Measurements from ENCODE around the gene CRABP1.

CRABP1 gene

DNA sequence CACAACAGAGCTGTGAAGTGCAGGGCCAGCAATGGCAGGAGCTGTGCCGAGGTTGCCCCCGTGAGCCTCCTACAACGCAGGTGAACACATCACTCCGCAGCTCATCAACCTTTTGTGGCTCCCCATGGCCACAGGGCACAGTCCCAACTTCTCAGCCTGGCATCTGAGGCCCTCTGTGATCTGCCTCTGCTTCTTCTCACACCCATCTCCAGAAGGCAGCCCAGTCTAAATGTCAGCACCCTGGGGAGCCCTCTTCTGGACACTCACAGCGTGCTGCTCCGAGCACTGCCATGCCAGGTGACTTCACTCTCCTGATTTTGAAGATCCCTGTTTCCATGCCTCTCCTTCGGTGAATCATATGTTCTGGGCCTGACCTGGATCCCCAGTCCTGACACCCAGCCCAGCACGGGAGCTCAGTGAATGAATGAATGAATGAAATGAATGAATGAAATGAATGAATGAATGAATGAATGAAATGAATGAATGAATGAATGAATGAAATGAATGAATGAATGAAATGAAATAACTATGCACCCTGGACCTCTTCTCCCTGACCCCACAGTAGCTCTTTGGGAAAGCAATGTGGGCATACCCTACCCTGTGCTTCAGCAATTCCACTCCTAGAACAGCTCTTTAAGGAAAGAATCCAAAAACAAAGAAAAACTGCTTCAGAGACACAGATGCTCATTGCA is 22.9 kb upstream of the CRABP1 start:
- DNase-seq, result no peak

DNA sequence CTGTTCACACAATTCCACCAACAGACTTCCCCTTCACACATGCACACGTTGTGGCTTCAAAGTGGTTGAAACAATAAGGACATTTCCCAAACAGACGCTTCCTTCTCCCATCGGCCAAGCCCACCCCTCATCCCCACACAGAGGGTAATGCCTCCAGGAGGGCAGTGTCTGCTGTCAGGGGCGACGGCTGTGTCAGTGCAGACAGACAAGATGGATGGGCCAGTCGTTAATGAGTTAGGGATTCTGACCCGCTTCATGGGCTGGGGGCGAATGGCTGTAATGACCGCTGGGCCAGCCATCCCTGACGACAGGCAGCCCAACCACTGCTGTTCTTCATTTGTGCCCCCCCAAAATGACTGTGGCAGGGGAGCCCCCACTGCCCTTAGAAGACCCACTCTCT is 20.6 kb upstream of the CRABP1 start:
- no peak for DNase-seq

DNA sequence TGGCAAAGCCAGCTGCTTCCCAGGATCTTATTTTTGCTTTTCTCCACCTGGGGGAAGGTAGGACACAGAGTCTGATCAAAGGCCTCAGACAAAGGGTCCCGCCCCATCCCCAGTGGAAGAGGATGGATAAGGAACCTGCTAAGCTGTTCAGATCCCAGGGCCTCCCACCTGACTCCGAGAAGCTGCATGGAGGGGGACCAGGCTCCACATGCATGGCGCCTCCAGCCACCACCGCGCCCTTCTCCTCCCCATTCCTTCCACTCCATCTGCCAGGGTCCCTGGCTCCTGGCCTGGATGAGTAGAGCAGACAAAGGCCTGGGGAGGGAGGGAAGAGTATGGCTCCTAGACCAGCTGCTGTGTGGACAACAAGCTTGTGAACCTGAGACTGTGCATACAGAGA is 20.0 kb upstream of the CRABP1 start:
- DNase-seq, result no peak

DNA sequence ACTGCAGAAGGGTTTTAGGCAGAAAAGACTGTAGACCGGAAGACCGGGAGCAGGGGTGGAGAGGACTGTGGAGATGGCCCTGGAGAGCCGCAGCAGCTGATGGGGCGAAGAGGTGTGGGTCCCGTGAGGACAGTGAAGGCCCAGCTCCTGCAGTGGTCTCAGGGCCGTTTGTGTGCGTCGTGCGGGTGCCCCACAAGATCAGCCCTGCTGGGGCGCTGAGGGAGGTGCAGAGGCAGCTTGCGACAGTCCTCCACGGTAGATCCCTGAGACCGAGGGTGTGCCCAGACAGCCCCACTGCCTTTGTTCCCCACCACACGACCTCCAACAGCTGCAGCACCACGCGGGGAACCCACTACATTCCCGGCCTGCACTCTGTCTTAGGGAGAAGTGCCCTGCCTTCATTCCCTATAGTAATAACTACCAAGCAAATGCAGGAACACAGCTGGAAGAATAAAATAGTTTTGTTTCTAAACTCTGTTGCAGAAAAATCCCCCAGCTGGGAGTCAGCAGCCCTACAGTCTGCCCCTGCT is 19.0 kb upstream of the CRABP1 start:
- DNase-seq, result no peak

DNA sequence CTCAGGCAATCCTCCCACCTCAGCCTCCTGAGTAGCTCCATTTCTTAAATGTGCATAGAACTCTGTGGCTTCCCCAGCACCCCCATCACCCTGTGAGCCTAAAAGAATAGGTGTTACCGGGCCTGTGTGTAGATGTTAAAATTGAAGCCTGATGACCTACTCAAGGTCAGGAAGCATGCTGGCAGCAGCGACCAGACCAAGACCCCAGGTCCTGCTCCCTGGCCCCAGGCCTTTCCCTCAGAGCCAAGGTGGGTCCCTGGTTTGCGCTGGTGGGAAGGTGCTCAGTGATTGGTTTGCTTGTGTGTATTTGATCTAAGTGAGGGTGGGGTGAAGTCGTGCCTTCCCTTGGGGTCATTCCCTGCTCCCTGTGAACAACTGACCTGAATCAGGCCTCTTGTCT is 18.4 kb upstream of the CRABP1 start:
- DNase-seq, result no peak

DNA sequence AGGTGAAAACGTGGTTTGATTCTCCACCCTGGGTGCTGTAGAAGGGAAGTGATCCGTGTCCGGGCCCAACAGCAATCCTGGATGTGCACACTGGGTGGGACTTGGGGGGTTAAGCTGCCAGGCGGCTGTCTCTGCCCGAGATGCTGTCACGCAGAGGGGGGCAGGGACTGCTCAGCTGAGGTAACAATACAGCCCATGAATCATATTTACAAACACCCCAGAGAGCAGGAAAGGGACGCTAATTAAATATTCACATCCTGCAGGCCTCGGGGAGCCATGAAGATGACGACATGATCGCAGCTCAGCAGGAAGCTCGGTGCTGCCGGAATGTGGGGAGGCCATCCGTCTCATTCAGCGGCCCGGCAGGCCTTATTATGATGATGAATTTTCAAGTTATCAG is 17.9 kb upstream of the CRABP1 start:
- peak; percentile 91 for DNase-seq

DNA sequence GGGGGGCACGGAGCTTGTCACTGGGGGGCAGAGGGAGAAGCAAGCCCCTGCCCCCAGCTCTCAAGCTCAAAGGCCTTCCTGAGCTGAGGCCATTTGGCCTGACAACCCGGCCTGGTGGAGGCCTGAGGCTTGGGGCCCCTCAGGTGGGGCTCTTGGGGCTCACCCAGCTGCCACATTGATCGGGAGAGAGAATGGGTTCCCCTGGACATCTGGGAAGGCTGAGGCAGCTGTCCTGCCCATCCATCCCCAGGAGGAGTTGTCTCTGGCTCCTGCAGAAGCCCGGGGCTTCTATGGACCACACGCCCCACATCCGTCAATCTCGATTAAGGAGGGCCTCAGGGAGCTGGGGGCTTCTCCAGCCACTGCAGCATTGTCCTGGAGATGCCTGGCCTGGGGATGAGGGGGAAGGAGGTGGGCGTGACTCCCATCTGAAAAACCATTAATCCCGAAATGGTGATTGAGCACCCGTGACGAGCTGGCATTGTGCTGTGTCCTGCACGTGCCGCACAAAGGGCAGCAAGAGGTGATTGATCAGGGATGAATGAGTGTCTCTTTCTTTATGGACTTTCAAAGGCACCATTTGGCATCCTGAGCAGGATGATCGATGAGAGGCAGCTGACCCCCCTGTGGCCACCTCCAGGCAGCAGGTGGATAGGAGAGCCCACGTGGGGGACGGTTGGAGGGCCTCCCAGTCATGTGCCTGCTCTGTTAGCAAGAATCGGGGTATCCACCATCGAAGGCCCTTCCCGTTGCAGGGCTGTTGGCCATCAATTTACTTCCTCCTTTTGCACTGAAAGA is 17.2 kb upstream of the CRABP1 start:
- DNase-seq, result no peak

DNA sequence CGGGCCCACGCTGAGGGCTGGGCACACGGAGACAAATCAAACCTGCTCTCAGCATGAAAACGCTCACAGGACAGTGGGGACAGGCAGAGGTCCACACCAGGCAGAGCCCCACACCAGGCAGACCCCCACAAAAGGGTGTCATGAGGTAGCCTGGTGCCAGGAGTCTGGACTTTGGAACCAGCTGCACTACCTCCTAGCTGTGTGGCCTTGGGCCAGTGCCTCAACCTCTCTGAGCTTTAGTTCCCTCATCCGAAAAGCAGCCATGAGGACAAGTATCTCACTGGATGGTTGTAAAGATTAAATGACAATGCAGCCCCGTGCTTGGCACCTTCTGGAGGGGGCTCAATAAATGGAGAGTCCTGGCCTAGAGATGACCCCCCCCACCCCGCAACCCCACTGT is 16.5 kb upstream of the CRABP1 start:
- no peak for DNase-seq

DNA sequence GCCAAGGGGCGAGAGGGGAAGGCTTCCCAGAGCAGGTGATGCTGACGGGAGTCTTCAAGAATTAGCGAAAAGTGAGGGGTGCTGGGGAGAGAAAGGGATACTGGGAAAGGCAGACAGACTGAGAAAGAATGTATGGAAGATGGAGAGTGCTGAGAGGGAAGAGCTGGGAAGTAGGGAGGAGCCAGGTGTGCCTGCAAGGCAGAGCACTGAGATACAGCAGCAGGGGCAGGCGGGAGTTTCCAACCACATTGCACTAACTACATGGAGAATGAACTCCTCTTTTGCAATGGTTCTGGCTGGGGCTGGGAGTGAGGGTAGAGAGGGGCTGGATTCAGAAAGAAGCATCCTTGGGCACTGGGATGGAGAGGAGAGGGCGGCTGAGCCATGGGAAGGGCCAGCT is 16.0 kb upstream of the CRABP1 start:
- no peak for DNase-seq

DNA sequence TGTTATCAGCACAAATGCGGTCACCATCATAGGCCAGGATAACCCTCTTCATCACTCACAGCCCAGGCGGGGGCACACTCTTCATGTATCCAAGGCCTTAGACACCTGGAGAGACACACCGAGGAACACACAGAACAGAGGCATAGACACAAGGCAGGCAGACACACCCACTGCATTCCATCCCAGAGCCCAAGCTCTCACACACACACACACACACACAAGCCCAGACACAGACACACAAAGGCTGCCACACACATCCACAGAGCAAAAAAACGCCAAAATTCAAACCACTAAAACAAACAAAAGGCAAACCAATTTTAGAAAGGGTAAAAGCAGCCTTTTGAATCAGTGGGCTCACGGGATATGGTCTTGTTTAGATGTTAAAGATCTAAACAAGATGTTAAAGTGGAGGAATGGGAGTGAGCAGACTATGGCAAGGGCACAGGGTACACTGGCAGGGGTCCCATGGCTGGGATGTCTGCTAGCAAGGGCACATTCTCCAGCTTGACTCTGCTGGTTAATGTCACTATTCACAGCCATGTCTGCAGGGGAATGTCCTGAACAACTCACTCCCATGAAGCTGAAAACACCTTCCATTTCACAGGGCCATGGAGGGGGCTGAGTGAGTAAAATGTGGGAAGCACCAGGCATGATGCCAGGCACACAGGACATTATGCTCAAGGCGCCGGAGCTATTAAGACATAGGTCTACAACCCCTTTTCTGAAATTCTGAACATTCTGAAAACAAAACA is 14.9 kb upstream of the CRABP1 start:
- DNase-seq, result peak; percentile 60

DNA sequence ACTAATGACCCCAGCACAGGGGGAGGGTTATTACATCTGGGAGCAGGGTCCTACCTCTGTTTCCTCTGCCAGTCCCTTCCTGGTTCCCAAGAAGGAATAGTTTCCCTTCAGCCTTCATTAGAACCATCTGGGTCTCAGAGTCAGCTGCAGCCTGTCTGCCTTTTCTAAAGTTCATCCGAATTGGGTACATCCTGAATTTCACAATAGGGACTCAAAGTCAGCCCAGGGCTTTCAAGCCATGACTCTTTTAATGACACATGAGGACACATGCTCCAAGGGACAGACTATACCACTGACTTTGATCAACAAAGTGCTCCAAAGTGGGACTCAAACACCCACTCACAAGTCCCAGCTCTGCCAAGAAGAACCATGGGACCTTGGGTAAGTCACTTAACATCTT is 12.7 kb upstream of the CRABP1 start:
- no peak for DNase-seq

DNA sequence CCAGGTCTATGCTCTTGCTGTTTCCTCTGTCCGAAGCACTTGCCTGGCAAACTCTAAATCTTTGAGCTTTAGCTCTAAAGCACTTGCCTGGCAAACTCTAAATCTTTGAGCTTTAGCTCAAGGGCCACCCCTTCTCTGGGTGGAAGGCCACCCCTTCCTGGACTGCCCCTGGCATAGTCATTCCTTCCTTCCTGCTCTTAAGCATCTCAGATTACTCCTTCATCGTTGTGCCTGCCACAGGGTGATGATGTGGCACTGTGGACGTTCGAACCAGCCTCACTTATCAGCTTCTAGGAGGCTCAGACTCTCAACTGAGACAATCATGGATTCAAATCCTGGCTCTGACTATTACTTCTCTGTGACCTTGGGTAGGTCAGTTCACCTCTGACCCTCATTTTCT is 10.5 kb upstream of the CRABP1 start:
- no peak for DNase-seq

DNA sequence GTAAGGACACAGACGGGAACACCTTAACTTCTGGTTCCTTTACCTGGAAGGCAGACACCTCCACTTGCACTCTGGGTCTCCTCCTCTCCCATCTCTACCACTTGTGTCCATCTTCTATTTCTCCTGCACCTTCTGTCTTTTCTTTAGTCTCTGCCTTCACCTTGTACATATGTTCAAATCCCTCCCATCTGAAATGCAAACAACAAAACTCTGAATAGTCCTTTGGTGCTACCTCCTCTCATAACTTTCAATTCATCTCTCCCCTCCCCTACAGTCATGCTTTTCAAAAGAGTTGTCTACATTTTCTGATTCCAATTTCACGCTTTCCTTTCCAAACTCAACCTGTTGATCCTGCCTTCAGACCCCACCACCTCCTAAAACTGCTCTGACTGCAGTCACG is 5.3 kb upstream of the CRABP1 start:
- DNase-seq, result no peak

DNA sequence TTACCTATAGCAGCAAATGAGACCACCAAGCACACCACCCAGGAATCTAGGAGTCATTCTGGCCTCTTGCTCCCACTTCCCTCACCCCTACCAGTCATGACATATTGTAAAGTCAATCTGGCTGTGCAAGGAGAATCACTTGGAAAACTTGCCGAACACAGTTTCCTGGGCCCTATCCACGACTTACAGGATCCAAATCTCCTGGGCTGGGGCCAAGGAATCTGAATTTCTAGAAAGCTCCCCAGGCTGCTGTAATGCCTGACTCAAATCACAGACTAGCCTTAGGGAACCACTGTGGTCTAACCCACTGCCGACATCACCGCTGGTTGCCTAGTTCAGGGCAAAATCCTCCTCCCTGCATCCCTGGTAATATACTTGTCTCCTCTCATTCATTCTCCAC is 4.2 kb upstream of the CRABP1 start:
- DNase-seq, result no peak

DNA sequence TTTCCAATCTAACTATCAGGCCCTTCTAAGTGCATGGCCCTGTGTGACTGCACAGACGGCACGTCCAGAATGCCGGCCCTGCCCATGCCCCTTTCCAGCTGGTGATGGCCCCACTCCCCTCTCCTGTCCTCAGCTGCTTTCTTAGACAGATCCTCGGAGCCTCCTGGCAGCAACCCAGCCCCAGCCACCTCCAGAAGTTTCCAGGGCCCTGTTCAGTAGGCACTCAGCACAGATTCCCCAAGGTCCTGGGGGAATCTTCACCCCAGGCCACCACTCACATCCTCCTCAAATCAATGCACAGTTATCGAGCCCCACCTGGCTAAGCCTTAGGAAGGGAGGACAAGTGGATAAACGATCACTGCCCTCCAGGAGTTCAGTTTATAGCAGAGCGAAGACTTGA is 1.4 kb upstream of the CRABP1 start:
- DNase-seq, result no peak

DNA sequence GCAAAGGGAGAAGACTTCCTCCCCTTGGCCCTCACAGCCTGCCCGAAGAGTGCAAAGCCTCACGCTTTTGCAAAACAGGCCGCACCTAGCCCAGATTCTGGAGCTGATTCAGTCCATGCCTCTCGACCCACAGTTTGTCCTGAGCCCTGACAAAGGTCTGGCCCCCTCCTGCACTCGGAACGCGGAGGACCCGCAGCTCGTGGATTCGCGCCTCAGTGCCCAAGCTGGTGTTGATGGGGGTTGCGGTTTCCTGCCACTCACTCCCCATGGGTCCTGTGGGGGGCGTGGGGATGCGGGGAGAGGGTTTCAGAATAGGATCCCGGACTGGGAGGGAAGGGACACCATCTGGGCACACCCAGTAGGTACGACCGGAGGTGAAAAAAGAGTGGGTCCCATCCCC is 594 bp upstream of the CRABP1 start:
- no peak for DNase-seq

DNA sequence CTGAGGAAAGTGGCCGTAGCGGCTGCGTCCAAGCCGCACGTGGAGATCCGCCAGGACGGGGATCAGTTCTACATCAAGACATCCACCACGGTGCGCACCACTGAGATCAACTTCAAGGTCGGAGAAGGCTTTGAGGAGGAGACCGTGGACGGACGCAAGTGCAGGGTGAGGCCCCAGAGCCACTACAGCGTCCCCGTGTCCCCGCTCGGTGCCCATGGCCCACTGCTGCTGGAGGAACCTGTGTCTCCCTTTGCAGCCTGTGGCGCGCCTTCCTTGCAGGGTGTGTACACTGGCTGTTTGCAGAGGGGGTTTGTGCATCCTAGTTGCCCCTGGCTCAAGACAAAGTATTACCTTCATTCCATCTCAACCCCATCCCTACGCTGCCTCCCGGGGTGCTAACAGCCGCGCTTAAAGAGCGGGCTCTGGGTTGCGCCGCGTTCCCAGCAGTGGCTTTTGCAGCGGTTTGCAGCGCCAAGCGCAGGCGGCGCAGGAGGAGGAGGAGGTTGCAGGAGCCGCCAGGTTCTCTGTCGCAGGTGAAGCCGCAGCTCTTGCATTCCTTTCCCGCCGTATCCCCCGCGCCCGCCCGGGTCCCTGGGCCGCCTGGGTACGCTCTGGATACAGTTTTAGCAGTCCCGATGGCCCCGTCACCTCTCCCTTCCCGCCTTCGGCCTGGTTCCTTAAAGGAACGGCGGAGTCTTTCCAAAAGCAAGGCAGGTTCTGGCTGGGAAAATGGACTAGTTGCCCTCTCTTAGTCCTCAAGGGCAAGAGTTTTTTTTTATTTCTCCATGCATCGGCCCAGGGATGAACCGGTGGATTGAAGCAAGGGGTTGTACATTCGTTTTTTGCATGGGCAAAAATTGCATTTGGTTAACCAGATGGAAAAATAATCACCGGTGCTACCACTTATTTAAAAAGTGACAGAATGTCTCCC is 1.2 kb downstream of the CRABP1 start:
- no peak for DNase-seq

DNA sequence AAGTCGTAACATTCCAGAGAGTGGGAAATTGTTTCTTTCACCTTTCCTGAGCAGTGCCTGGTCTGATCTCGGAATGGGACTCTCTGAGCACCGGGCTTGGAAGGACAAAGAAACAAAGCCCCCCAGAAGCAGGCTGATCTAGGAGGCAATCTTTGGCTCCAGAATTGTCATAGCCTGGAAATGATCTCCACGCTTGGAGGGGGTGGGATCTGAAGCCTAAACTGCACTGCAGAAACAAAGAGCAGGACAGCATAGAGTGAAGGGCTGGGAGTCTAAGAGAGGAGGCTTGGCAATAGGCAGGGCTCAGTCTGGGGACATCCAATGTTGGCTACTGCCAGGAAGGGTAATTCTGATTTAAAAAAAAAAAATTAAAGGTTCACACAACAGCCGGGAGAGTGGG is 1.9 kb downstream of the CRABP1 start:
- no peak for DNase-seq

DNA sequence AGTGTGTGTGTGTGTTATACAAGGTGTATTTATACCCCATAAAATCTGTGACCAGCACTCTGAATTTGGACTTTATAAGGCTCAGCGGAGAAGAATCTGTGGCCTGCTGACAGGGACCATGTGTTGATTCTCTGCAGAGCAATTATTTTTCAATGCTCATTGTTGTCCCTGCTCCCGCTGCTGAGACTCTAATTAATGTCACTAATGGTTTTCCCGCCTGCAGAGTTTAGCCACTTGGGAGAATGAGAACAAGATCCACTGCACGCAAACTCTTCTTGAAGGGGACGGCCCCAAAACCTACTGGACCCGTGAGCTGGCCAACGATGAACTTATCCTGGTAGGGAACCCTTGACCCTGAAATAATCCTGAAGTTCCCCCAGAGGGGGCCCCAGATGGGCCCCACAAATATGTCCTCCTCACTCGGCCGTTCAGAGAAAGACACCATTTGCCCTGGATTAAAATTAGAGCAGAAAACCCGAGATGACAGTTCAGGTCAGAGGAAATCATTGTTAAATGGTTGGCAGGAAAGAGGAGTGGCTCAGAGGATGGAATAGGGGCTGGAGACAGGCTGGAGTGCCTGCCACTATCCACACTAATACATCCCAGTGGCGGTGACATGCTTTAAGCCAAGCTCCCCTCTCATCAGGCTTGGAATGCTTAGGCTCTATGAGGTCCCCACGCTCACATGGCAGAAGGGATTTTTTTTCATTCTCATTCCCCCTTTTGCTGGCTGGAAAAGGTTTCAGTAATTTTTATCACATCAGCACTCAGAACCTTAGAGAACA is 3.3 kb downstream of the CRABP1 start:
- DNase-seq, result no peak

DNA sequence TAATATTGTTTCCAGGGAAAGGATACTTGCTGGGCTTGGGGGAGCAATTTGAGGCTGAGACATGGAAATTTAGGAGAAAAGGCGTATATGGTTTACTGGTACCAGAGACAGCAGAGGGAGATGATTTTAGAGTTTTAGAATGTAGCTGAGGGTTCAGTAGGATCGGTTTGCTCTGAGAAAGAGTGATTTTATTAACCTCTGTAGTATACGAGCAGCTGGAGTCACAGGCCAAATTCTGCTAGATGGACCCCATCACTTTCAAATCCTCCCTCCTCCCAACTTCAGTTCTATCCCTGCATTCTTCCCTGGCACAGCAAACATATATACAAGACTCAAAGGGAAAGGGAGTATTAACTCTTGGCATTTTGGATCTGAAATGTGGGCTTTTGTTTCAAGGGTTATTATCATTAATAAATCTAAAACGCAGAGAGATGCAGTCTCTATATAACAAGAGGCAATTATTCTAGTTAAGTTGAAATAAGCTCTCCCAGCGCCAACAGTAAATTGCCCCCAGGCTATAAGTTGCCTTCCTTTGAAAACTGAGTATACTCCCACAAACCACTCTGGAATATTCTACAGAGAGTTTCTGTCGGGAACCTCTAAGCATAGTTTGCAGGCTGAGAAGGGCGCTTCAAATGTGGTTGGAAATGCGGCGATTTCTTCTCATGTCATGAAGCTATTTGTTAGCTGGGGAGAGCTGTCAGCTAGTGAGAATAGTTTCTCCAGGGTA is 5.4 kb downstream of the CRABP1 start:
- no peak for DNase-seq
